ENCODE measurements around the gene GCGR.

DNA sequence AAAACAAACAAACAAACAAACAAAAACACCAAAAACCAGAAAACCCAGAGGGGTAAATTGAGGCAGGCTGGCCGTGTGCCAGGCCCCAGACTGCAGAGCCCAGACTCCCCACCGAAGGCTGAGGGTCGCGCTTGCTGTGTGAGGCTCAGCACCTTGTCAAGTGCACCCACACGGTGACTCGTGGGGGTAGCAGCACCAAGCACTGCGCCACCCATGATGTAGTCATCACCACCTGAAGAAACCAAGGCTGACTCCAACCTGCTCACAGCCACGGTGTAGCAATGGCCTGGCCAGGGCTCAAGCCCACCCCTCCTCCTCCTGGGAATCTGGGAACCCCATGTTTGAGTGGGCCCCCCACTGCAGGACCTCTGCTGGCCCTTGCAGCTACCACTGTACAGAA, 17.2 kb downstream of the GCGR start:
- no peak for TF ChIP-seq TAF1 (IDR thresholded peaks at IDR 0.05; ENCODE audit: borderline replicate concordance, low read depth, low read length)
- TF ChIP-seq POLR2A (IDR thresholded peaks at IDR 0.05; ENCODE audit: low read depth, low read length), result no peak
- no peak for TF ChIP-seq POLR2AphosphoS5 (IDR thresholded peaks at IDR 0.05; ENCODE audit: low read depth, low read length)

Data from GM12892 (cell line).